ENCODE results near the gene NT5M.

DNA sequence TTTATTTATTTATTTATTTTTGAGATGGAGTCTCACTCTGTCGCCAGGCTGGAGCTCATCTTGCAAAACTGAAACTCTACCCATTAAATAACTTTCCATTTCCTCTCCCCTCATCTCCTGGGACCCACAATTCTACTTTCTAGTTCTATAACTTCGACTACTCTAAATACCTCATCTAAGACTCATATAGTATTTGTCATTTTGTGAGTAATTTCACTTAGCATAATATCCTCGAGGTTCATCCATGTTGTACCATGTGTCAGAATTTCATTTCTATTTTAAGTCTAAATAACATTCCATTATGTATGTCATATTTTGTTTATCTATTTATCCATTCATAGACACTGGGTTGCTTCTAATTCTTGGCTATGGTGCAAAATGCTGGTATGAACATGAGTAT, 5.1 kb upstream of the NT5M start:
- TF ChIP-seq, protein P1, sequence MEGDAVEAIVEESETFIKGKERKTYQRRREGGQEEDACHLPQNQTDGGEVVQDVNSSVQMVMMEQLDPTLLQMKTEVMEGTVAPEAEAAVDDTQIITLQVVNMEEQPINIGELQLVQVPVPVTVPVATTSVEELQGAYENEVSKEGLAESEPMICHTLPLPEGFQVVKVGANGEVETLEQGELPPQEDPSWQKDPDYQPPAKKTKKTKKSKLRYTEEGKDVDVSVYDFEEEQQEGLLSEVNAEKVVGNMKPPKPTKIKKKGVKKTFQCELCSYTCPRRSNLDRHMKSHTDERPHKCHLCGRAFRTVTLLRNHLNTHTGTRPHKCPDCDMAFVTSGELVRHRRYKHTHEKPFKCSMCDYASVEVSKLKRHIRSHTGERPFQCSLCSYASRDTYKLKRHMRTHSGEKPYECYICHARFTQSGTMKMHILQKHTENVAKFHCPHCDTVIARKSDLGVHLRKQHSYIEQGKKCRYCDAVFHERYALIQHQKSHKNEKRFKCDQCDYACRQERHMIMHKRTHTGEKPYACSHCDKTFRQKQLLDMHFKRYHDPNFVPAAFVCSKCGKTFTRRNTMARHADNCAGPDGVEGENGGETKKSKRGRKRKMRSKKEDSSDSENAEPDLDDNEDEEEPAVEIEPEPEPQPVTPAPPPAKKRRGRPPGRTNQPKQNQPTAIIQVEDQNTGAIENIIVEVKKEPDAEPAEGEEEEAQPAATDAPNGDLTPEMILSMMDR (IDR thresholded peaks at IDR 0.05): no peak
- TF ChIP-seq POLR2A (IDR thresholded peaks at IDR 0.05): no peak
